CD14-positive monocyte (primary cell): ENCODE data around the gene DDR1. TPM values are rescaled to one million over a fixed set of nuclear protein-coding genes. Genes with fewer than 3 reads are reported as not detected.

ENCODE experiments used
- DNase-seq, 3 donors: peaks; one replicate each; pipeline ENCODE4 v3.0.0-alpha.2; 2011 to 2022
- H2AFZ ChIP-seq: 2 replicates; pipeline ENCODE4 v1.6.0; 2012; ENCODE audit warnings: mild to moderate bottlenecking, low read depth, low read length, inconsistent platforms; ENCODE audit not compliant: insufficient read depth, poor library complexity, severe bottlenecking
- H3K27ac ChIP-seq, 2 donors: 1 replicate in 1 of 2; 2 replicates in 1 of 2; pipeline ENCODE4 v1.5.1; 2012 to 2013; ENCODE audit warnings: low read length in 2 of 2, control low read depth in 1 of 2, inconsistent platforms in 1 of 2, low read depth in 1 of 2, mild to moderate bottlenecking in 1 of 2
- H3K27me3 ChIP-seq, 2 donors: one replicate each; pipeline versions ENCODE4 v1.6.0 to v1.6.1; 2011 to 2013; ENCODE audit warnings: low read length in 2 of 2; ENCODE audit not compliant: control insufficient read depth in 2 of 2, insufficient read depth in 2 of 2
- H3K36me3 ChIP-seq, 2 donors: replicated peaks in 1 of 2; 1 replicate in 1 of 2; 2 replicates in 1 of 2; pipeline versions ENCODE4 v1.5.1 to v1.6.1; 2012 to 2013; ENCODE audit warnings: low read length in 2 of 2, control low read depth in 1 of 2, inconsistent platforms in 1 of 2, mild to moderate bottlenecking in 1 of 2; ENCODE audit not compliant: insufficient read depth in 2 of 2, control insufficient read depth in 1 of 2
- H3K4me1 ChIP-seq, 2 donors: 1 replicate in 1 of 2; 2 replicates in 1 of 2; pipeline versions ENCODE4 v1.5.1 to v1.6.1; 2012 to 2013; ENCODE audit warnings: low read length in 2 of 2, control low read depth in 1 of 2, inconsistent platforms in 1 of 2, mild to moderate bottlenecking in 1 of 2, moderate library complexity in 1 of 2; ENCODE audit not compliant: insufficient read depth in 2 of 2, control insufficient read depth in 1 of 2
- H3K4me2 ChIP-seq: replicated peaks from 2 replicates; pipeline ENCODE3; 2012; ENCODE audit warnings: low read length, moderate library complexity, mild to moderate bottlenecking; ENCODE audit not compliant: poor library complexity, severe bottlenecking; ENCODE audit errors: extremely low read depth
- H3K4me3 ChIP-seq, 3 experiments: fragments of 200-600 bp in 1 of 3; sonication (generic) in 1 of 3; replicated peaks in 1 of 3; 1 replicate in 2 of 3; 2 replicates in 1 of 3; pipeline ENCODE4 v1.5.1; 2011 to 2013; ENCODE audit warnings: low read length in 3 of 3, mild to moderate bottlenecking in 3 of 3, control low read depth in 2 of 3, low read depth in 2 of 3, inconsistent platforms in 1 of 3, moderate library complexity in 1 of 3
- H3K79me2 ChIP-seq: 2 replicates; pipeline ENCODE4 v1.6.0; 2012; ENCODE audit warnings: mild to moderate bottlenecking, control low read depth, inconsistent platforms, low read length, moderate library complexity; ENCODE audit not compliant: insufficient read depth
- H3K9ac ChIP-seq: 2 replicates; pipeline ENCODE4 v1.6.0; 2017; ENCODE audit warnings: low read length, mild to moderate bottlenecking; ENCODE audit not compliant: insufficient read depth, poor library complexity, severe bottlenecking
- H3K9me3 ChIP-seq, 2 donors: replicated peaks in 1 of 2; 1 replicate in 1 of 2; 2 replicates in 1 of 2; pipeline versions ENCODE4 v1.5.1 to v1.6.1; 2012 to 2013; ENCODE audit warnings: low read length in 2 of 2, control low read depth in 1 of 2; ENCODE audit not compliant: control insufficient read depth in 1 of 2, insufficient read depth in 1 of 2
- H4K20me1 ChIP-seq: 2 replicates; pipeline ENCODE4 v1.6.0; 2012; ENCODE audit warnings: mild to moderate bottlenecking, low read length, control low read depth, moderate library complexity; ENCODE audit not compliant: insufficient read depth
- H3K27ac Mint-ChIP-seq, 7 donors: one replicate each; pipeline ENCODE4 v1.8.0; 2020; ENCODE audit warnings: mild to moderate bottlenecking in 7 of 7, mixed read lengths in 7 of 7, moderate library complexity in 6 of 7, inconsistent platforms in 2 of 7
- H3K27me3 Mint-ChIP-seq, 3 donors: one replicate each; pipeline ENCODE4 v1.8.0; 2021 to 2022; ENCODE audit warnings: low read depth in 3 of 3, mild to moderate bottlenecking in 3 of 3, mixed read lengths in 3 of 3, moderate library complexity in 3 of 3, inconsistent platforms in 1 of 3
- H3K36me3 Mint-ChIP-seq, 2 donors: one replicate each; pipeline ENCODE4 v1.8.0; 2020; ENCODE audit warnings: mixed read lengths in 2 of 2, inconsistent platforms in 1 of 2, mild to moderate bottlenecking in 1 of 2
- H3K4me1 Mint-ChIP-seq: one replicate; pipeline ENCODE4 v1.8.0; 2020; ENCODE audit warnings: mild to moderate bottlenecking, mixed read lengths
- H3K4me3 Mint-ChIP-seq, 2 donors: one replicate each; pipeline ENCODE4 v1.8.0; 2020; ENCODE audit warnings: mild to moderate bottlenecking in 2 of 2, mixed read lengths in 2 of 2, moderate library complexity in 1 of 2
- H3K9me3 Mint-ChIP-seq, 7 donors: one replicate each; pipeline ENCODE4 v1.8.0; 2020 to 2022; ENCODE audit warnings: mixed read lengths in 7 of 7, mild to moderate bottlenecking in 6 of 7, moderate library complexity in 6 of 7, inconsistent platforms in 2 of 7
- WGBS: methylation state at CpG from one replicate; pipeline ENCODE4 v1.1.5; 2013; ENCODE audit warnings: missing lambda C conversion rate; ENCODE audit not compliant: insufficient coverage; 5-methylcytosine and 5-hydroxymethylcytosine counted together
- intact Hi-C, 2 donors: fragments of 100-400 bp; cut with micrococcal nuclease; formaldehyde crosslinking; loops; one replicate each; pipeline versions ENCODE4 v1.15.0 to v1.15.1; 2023
- polyA plus RNA-seq, 3 donors: library from polyadenylated mRNA; depleted of rRNA in 1 of 3; unstranded in 2 of 3; stranded (reverse) in 1 of 3; fragments of 300-500 nt in 2 of 3; fragments of >200 nt in 1 of 3; fragmentation: Illumina TruSeq in 2 of 3; gene quantifications; 1 replicate in 2 of 3; 2 replicates in 1 of 3; pipeline ENCODE4 v1.2.3, GENCODE V29; 2012 to 2021
- TF ChIP-seq, protein P1 (sequence below): fragments of 200-600 bp; IDR thresholded peaks from one replicate; pipeline ENCODE4 v1.8.0; 2022; ENCODE audit warnings: antibody characterized with exemption, mild to moderate bottlenecking

Gene DDR1
- polyA plus RNA-seq, 3 donors, result 0.39 to 1.0 (median 0.51) TPM

DNA sequence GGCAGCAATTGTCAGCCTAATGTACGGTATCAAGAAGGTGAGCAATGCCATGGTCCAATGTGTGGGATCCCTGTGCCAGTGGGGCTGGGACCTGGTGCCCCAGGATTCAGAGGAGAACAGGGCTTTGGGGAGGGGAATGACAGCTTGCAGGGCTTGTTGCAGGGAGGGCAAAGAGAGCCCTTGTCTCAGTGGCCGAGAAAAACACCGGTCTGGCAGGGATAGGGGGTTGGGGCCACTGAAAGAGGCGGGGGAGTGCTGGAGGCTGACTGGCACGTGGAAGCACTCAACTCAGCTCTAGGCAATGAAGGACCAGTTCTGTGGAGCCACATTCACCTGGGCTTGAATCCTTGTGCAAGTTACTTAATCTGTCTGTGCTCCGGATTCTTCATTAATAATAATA is 52.9 kb downstream of the DDR1 start:
- Mint-ChIP-seq H3K36me3 (no peaks in the 10 kb centered on the region), H3K27me3 (peaks cover 14 to 31% (median 17%) of the 10 kb centered on the region in 3 donors), H3K4me3 (no peak overlapping the region), H3K4me1 (peaks cover 14% of the 10 kb centered on the region), H3K9me3 (peaks cover 0 to 3% (median 2%) of the 10 kb centered on the region in 7 donors), H3K27ac (no peak overlapping the region)
- H3K4me1 ChIP-seq, result no peaks in the 10 kb centered on the region
- H2AFZ ChIP-seq, result no peak overlapping the region
- H3K79me2 ChIP-seq, result no peaks in the 10 kb centered on the region
- no peak overlapping the region for H3K9ac ChIP-seq
- no peaks in the 10 kb centered on the region for H3K9me3 ChIP-seq
- H3K4me3 ChIP-seq, result no peak overlapping the region
- TF ChIP-seq, protein P1, sequence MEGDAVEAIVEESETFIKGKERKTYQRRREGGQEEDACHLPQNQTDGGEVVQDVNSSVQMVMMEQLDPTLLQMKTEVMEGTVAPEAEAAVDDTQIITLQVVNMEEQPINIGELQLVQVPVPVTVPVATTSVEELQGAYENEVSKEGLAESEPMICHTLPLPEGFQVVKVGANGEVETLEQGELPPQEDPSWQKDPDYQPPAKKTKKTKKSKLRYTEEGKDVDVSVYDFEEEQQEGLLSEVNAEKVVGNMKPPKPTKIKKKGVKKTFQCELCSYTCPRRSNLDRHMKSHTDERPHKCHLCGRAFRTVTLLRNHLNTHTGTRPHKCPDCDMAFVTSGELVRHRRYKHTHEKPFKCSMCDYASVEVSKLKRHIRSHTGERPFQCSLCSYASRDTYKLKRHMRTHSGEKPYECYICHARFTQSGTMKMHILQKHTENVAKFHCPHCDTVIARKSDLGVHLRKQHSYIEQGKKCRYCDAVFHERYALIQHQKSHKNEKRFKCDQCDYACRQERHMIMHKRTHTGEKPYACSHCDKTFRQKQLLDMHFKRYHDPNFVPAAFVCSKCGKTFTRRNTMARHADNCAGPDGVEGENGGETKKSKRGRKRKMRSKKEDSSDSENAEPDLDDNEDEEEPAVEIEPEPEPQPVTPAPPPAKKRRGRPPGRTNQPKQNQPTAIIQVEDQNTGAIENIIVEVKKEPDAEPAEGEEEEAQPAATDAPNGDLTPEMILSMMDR, result no peak
- DNase-seq, result no peak
- no peaks in the 10 kb centered on the region for H4K20me1 ChIP-seq
- no peaks in the 10 kb centered on the region for H3K36me3 ChIP-seq
- H3K4me2 ChIP-seq, result no peak overlapping the region
- peaks cover 2 to 7% of the 10 kb centered on the region in 2 donors for H3K27me3 ChIP-seq
- intact Hi-C loops, result no loop called here
- H3K27ac ChIP-seq, result no peak overlapping the region
- WGBS, result 96% methylated on average over 4 of the region's 6 CpGs

DNA sequence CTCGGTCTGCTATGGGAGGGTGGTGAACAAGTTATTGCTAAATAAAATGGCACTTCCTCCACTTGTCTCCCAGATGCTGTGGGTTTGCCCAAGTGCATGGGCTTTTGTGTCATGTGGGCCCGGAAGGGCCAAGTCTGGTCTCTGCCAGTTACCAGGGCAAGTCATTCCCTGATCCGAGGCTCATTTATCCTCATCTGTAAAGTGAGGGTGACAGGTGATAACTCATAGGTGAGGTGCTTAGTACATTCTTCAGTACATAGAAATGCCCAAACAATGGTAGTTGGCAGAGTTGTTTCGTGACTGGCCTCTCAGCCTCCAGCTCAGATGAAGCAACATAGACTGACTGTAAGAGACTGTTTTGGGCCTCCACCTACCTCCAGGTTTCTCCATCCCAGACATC is 54.4 kb downstream of the DDR1 start:
- 30% methylated on average over 2 of the region's 4 CpGs for WGBS
- Histone ChIP-seq H3K9me3 (no peaks in the 10 kb centered on the region), H3K27ac (no peak overlapping the region), H3K27me3 (peaks cover 7 to 16% of the 10 kb centered on the region in 2 donors), H3K79me2 (no peaks in the 10 kb centered on the region), H3K4me3 (no peak overlapping the region), H3K4me2 (no peak overlapping the region), H3K4me1 (no peaks in the 10 kb centered on the region), H3K9ac (no peak overlapping the region), H4K20me1 (no peaks in the 10 kb centered on the region), H2AFZ (peak overlapping the region; percentile 33), H3K36me3 (no peaks in the 10 kb centered on the region)
- H3K4me3 Mint-ChIP-seq, result no peak overlapping the region
- intact Hi-C loops, result no loop called here
- H3K9me3 Mint-ChIP-seq, result peaks cover 0 to 2% (median 0%) of the 10 kb centered on the region in 7 donors
- peaks cover 21 to 38% (median 29%) of the 10 kb centered on the region in 3 donors for H3K27me3 Mint-ChIP-seq
- DNase-seq, result no peak
- no peak overlapping the region for H3K27ac Mint-ChIP-seq
- peaks cover 16% of the 10 kb centered on the region for H3K4me1 Mint-ChIP-seq
- no peaks in the 10 kb centered on the region for H3K36me3 Mint-ChIP-seq
- TF ChIP-seq, protein P1, result no peak
